Type B pancreatic cell (in vitro differentiated cells): ENCODE results near the gene TOMM20. TPM values are rescaled to one million over a fixed set of nuclear protein-coding genes. Genes with fewer than 3 reads are reported as not detected.
"Not testable (repeated sequence)": the region's sequence is repeated elsewhere in the genome, so short reads cannot be mapped to it uniquely, and the experiment has no call there.

Source experiments
- DNase-seq: peaks from one replicate; pipeline ENCODE4 v3.0.0; 2021; ENCODE audit warnings: mixed read lengths; ENCODE audit not compliant: unreplicated experiment; ENCODE audit errors: extremely low spot score
- H3K27ac Mint-ChIP-seq: 2 replicates; pipeline ENCODE4 v1.8.0; 2021; ENCODE audit warnings: mild to moderate bottlenecking, mixed read lengths
- H3K27me3 Mint-ChIP-seq: 2 replicates; pipeline ENCODE4 v1.8.0; 2021; ENCODE audit warnings: mixed read lengths
- H3K36me3 Mint-ChIP-seq: 2 replicates; pipeline ENCODE4 v1.8.0; 2021; ENCODE audit warnings: mixed read lengths
- H3K4me1 Mint-ChIP-seq: one replicate; pipeline ENCODE4 v1.8.0; 2021; ENCODE audit warnings: mixed read lengths; ENCODE audit not compliant: unreplicated experiment
- H3K4me3 Mint-ChIP-seq: 2 replicates; pipeline ENCODE4 v1.8.0; 2021; ENCODE audit warnings: mild to moderate bottlenecking, mixed read lengths
- H3K9me3 Mint-ChIP-seq: 2 replicates; pipeline ENCODE4 v1.8.0; 2021; ENCODE audit warnings: mixed read lengths
- total RNA-seq: library from RNA; stranded (reverse); gene quantifications from 2 replicates; pipeline ENCODE4 v1.2.1, GENCODE V29; 2021; ENCODE audit warnings: low replicate concordance
- TF ChIP-seq, protein P1 (sequence below): fragments of 200-600 bp; sonication (generic); conservative IDR thresholded peaks from 2 replicates; pipeline ENCODE4 v1.5.0; 2021; ENCODE audit warnings: antibody characterized with exemption, mild to moderate bottlenecking

The TOMM20 gene
- total RNA-seq, 1 donor from 2014 or later: 119 TPM

DNA sequence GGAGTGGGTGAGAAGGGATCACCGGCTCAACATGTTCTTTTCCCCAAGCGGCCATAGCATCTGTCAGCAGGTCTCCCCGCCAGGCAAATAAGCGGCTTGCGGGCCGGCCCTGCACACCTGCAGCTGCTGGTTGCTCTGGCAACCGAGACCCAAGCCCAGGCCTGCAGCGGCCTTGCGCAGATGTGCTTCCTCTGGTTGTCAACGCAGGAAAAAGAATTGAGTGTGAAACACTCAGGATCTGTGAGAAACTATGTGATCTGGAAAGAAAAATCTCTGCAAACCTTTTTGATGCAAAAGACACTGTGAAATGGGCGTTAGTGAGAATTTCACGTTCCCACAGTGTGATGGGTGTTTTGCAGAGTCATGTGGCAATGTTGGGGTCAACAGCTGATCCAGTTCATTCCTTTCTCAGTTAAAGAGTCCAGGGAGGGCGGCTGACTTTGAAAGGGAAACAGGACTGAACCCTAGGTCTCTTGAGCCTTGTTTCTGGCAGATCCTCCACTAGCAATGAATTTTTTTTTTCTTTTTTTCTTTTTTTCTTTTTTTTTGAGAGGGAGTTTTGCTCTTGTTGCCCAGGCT lies 28.4 kb downstream of the TOMM20 start:
- peak; percentile 55 for DNase-seq

DNA sequence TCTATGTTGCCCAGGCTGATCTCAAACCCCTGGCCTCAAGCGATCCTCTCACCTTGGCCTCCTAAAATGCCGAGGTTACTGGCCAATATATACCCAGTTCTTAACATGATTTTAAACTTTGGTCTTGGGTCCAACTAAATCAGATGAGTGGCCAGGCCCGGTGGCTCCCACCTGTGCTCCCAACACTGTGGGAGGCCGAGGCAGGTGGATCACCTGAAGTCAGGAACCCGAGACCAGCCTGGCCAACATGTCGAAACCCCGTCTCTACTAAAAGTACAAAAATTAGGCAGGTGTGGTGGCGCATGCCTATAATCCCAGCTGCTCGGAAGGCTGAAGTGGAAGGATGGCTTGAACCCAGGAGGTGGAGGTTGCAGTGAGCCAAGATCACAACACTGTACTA lies 29.6 kb downstream of the TOMM20 start:
- H3K27ac Mint-ChIP-seq: no peak overlapping the region

More for the DNA sequence above, 28.4 kb downstream of the TOMM20 start:
- Mint-ChIP-seq H3K4me1 (peaks cover 21% of the 10 kb centered on the region), H3K27ac (no peak overlapping the region), H3K9me3 (no peaks in the 10 kb centered on the region), H3K27me3 (no peaks in the 10 kb centered on the region), H3K36me3 (no peaks in the 10 kb centered on the region), H3K4me3 (no peak overlapping the region)
- TF ChIP-seq, protein P1, sequence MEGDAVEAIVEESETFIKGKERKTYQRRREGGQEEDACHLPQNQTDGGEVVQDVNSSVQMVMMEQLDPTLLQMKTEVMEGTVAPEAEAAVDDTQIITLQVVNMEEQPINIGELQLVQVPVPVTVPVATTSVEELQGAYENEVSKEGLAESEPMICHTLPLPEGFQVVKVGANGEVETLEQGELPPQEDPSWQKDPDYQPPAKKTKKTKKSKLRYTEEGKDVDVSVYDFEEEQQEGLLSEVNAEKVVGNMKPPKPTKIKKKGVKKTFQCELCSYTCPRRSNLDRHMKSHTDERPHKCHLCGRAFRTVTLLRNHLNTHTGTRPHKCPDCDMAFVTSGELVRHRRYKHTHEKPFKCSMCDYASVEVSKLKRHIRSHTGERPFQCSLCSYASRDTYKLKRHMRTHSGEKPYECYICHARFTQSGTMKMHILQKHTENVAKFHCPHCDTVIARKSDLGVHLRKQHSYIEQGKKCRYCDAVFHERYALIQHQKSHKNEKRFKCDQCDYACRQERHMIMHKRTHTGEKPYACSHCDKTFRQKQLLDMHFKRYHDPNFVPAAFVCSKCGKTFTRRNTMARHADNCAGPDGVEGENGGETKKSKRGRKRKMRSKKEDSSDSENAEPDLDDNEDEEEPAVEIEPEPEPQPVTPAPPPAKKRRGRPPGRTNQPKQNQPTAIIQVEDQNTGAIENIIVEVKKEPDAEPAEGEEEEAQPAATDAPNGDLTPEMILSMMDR: no peak

DNA sequence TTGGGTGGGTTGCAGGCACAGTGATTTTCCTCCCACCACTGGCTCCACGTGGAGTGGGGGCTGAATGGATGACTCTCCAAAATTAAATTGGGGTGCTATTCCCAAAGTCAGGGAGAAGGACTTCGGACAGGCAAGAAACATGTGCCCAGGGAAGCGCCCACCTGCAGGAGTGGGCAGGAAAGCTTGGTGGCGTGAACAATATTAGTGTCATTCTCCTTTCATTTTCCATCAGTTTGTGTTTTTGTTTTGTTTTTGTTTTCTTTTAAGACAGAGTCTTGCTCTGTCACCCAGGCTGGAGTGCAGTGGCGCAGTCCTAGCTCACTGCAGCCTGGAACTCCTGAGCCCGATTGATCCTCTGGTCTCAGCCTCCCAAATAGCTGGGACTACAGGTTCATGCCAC lies 30.1 kb downstream of the TOMM20 start:
- H3K36me3 Mint-ChIP-seq: no peaks in the 10 kb centered on the region
- no peak overlapping the region for H3K4me3 Mint-ChIP-seq
- no peaks in the 10 kb centered on the region for H3K9me3 Mint-ChIP-seq
- H3K27me3 Mint-ChIP-seq: no peaks in the 10 kb centered on the region
- no peak overlapping the region for H3K27ac Mint-ChIP-seq
- H3K4me1 Mint-ChIP-seq: peaks cover 10% of the 10 kb centered on the region
- DNase-seq: no peak
- TF ChIP-seq, protein P1: no peak

More for the DNA sequence above, 29.6 kb downstream of the TOMM20 start:
- H3K27me3 Mint-ChIP-seq: no peaks in the 10 kb centered on the region
- no peak overlapping the region for H3K4me3 Mint-ChIP-seq
- H3K4me1 Mint-ChIP-seq: peaks cover 10% of the 10 kb centered on the region
- DNase-seq: no peak
- no peaks in the 10 kb centered on the region for H3K9me3 Mint-ChIP-seq
- TF ChIP-seq, protein P1: no peak
- H3K36me3 Mint-ChIP-seq: no peaks in the 10 kb centered on the region

DNA sequence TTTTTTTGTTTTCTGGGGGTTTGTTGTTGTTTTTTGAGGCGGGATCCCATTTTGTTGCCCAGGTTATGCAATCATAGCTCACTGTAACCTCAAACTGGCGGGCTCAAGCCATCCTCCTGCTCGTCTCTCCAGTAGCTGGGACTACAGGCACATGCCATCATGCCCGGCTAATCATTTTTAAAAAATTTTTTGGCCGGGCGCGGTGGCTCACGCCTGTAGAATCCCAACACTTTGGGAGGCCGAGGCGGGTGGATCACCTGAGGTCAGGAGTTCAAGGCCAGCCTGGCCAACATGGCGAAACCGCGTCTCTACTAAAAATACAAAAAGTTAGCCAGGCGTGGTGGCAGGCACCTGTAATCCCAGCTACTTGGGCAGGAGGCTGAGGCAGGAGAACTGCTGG lies 31.1 kb downstream of the TOMM20 start:
- not testable (repeated sequence) for DNase-seq, H3K27ac Mint-ChIP-seq, H3K9me3 Mint-ChIP-seq, H3K4me3 Mint-ChIP-seq, H3K4me1 Mint-ChIP-seq, H3K36me3 Mint-ChIP-seq, H3K27me3 Mint-ChIP-seq

DNA sequence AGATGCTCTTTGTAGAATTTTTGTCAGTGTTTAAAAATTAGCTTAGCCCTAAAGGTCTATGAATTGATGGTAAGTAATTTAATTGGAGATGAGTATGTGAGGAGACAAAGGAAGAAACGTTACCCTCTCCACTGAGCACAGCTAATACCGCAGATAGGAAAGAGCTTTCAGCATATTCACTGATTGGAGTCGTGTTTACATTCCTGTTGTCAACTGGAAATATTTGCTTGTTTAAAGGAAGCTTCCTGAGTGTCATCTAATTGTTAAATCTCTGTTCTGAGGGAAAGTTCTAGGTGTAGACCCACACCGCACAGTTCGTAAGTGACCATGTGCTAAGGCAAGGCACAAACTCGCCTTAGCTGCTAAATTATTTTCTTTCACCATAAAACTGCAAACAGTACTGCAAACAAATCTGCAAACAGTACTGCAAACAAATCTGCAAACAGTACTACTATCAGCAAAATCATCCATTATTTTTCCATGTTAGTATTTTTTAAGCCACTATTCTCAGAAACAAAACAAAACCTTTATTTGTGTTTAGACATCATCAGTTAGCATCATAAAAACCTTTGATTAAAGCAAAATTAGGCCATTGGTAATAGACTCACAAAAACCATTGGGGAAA lies 32.6 kb downstream of the TOMM20 start:
- H3K9me3 Mint-ChIP-seq: no peaks in the 10 kb centered on the region
- no peaks in the 10 kb centered on the region for H3K36me3 Mint-ChIP-seq
- no peak overlapping the region for H3K4me3 Mint-ChIP-seq
- TF ChIP-seq, protein P1: no peak
- peaks cover 13% of the 10 kb centered on the region for H3K4me1 Mint-ChIP-seq
- no peaks in the 10 kb centered on the region for H3K27me3 Mint-ChIP-seq
- no peak overlapping the region for H3K27ac Mint-ChIP-seq
- no peak for DNase-seq

DNA sequence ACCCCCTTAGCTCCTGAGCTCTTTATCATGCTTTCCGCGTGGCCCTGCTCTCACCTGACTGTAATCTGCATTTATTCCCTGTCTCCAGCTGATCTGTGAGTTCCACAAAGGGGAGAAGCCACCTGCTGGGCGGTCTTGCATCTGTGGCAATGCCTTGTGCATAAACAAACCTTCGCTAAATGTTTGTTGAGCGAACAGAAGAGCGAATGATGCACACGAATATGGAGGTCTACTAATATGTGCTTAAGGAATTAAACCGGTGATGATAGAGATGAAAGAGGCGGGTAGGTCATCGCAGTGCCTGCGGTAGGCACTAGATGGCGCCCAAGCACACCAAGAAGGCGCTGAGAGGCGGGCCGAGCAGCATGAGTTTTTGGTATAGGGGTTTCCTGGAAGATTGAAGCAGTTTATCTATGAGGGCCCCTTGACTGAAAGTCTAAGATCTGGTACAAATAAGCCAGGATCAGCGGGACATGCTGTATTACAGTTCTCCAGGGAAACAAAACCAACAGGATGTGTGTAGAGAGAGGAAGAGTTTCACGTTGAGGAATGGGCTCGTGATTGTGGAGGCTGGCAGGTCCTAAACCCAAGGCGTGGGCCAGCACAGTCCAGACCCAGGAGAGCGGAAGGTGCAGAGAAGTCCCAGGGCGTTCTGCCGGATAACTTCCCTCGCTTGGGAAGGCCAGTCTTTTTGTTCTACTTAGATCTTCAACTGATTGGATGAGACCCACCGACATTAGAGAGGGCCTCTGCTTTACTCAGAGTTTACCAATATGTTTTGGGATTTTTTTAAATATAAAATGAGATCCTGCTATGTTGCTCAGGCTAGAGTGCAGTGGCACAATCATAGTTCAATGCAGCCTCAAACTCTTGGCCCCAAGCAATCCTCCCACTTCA lies 34.7 kb downstream of the TOMM20 start:
- Mint-ChIP-seq H3K36me3 (no peaks in the 10 kb centered on the region), H3K9me3 (no peaks in the 10 kb centered on the region), H3K27ac (peak overlapping the region; percentile 58), H3K27me3 (no peaks in the 10 kb centered on the region), H3K4me3 (peak overlapping the region; percentile 79), H3K4me1 (peaks cover 24% of the 10 kb centered on the region)
- peak; percentile 87 for DNase-seq
- TF ChIP-seq, protein P1: peak; percentile 94
